Measurements from ENCODE around the gene SYNPO.

GRCh38 chr5:150618163-150618562, 22.3 kb upstream of the SYNPO start:
- TF ChIP-seq EZH2phosphoT487 (IDR thresholded peaks at IDR 0.05), result no peak
- TF ChIP-seq CTCF (IDR thresholded peaks at IDR 0.05), result no peak
- TF ChIP-seq EZH2 (IDR thresholded peaks at IDR 0.05), result no peak

All from neural progenitor cell (in vitro differentiated cells).